Upper lobe of left lung (tissue), 4 donors: ENCODE measurements around the gene PSMA7.

Source experiments
- POLR2AphosphoS5 ChIP-seq, 2 donors: sonication (generic); formaldehyde crosslinking; IDR thresholded peaks; one replicate each; pipeline ENCODE4 v1.5.1; 2017; ENCODE audit warnings: antibody characterized with exemption in 2 of 2
- TF ChIP-seq, protein P1 (sequence below), 6 experiments: fragments of 450-650 bp in 4 of 6; fragments of 200-600 bp in 2 of 6; sonication (generic) in 2 of 6; IDR thresholded peaks; one replicate each; pipeline ENCODE4 v1.5.1; 2016 to 2019; ENCODE audit warnings: antibody characterized with exemption in 6 of 6

DNA sequence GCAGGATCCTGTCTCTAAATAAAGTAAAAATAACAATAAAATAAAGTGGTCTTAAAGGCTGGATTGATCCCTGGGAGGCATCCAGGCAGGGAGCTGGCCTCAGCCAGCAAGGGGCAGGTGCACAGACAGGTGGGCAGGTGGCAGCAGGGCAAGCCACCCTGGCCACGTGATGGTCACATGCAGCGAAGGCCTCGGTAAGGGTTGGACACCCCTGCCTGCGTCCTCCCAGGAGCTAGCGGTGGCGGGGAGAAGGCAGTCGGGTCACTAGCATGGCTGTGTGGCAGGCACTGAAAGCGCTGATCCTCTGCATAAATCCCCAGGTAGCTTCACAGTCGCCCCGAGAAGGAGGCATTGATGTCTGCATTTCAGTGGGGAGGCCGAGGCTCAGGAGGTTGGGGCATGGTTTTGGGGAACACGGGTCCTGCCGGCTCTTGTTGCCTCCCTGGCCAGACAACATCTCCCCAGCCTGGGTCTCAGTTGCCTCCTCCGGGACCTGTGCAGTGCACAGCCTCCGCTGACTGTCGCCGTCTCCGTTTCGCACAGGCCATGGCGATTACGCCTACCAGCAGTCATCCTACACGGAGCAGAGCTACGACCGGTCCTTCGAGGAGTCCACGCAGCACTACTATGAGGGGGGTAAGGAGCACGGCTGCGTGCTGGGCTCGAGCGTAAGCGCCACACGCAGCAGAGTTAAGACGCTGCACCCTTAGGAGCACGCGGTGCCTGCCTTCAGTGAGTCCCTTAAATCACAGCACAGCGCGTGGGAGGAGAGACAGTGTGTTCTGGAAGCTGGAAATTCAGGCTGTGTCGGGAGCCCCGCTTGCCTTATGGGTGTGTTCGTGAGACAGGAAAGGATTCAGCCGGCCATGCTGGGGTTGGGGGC, 21.9 kb upstream of the PSMA7 start:
- TF ChIP-seq, protein P1, sequence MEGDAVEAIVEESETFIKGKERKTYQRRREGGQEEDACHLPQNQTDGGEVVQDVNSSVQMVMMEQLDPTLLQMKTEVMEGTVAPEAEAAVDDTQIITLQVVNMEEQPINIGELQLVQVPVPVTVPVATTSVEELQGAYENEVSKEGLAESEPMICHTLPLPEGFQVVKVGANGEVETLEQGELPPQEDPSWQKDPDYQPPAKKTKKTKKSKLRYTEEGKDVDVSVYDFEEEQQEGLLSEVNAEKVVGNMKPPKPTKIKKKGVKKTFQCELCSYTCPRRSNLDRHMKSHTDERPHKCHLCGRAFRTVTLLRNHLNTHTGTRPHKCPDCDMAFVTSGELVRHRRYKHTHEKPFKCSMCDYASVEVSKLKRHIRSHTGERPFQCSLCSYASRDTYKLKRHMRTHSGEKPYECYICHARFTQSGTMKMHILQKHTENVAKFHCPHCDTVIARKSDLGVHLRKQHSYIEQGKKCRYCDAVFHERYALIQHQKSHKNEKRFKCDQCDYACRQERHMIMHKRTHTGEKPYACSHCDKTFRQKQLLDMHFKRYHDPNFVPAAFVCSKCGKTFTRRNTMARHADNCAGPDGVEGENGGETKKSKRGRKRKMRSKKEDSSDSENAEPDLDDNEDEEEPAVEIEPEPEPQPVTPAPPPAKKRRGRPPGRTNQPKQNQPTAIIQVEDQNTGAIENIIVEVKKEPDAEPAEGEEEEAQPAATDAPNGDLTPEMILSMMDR (IDR thresholded peaks at IDR 0.05), result no peak
- no peak for TF ChIP-seq POLR2AphosphoS5 (IDR thresholded peaks at IDR 0.05)
